Retinal pigment epithelial cell (primary cell): Measurements from ENCODE around the gene SPECC1L.
A peak's percentile ranks its signal among the peaks of the same experiment; 100 is the strongest.

ENCODE experiments used
- DNase-seq: peaks from one replicate; pipeline ENCODE4 v3.0.0-alpha.2; 2010; ENCODE audit warnings: low read depth
- H3K4me3 ChIP-seq: 2 replicates; pipeline ENCODE4 v1.5.1; 2011; ENCODE audit warnings: mild to moderate bottlenecking, low read length, control low read depth, moderate library complexity
- TF ChIP-seq, protein P1 (sequence below): conservative IDR thresholded peaks from 2 replicates; pipeline ENCODE4 v1.5.1; 2011; ENCODE audit warnings: low read depth, low read length, control low read depth, inconsistent platforms

The SPECC1L gene

DNA sequence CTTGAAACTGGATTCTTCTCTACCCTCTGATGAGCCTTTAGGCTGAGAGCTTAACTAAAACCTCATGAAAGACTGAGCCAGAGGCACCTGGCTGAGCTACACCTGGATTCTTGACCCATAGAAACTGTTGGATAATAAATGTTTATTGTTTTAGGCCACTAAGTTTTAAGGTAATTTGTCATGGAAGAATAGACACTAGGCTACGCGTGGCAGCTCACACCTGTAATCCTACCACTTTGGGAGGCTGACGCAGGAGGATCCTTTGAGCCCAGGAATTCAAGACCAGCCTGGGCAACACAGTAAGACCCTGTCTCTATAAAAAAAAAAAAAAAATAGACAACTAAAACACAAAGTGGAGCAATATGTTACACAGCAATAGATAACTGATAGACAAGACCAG lies 195.3 kb downstream of the SPECC1L start:
- H3K4me3 ChIP-seq, result no peak overlapping the region
- no peak for DNase-seq
- TF ChIP-seq, protein P1, sequence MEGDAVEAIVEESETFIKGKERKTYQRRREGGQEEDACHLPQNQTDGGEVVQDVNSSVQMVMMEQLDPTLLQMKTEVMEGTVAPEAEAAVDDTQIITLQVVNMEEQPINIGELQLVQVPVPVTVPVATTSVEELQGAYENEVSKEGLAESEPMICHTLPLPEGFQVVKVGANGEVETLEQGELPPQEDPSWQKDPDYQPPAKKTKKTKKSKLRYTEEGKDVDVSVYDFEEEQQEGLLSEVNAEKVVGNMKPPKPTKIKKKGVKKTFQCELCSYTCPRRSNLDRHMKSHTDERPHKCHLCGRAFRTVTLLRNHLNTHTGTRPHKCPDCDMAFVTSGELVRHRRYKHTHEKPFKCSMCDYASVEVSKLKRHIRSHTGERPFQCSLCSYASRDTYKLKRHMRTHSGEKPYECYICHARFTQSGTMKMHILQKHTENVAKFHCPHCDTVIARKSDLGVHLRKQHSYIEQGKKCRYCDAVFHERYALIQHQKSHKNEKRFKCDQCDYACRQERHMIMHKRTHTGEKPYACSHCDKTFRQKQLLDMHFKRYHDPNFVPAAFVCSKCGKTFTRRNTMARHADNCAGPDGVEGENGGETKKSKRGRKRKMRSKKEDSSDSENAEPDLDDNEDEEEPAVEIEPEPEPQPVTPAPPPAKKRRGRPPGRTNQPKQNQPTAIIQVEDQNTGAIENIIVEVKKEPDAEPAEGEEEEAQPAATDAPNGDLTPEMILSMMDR, result no peak

DNA sequence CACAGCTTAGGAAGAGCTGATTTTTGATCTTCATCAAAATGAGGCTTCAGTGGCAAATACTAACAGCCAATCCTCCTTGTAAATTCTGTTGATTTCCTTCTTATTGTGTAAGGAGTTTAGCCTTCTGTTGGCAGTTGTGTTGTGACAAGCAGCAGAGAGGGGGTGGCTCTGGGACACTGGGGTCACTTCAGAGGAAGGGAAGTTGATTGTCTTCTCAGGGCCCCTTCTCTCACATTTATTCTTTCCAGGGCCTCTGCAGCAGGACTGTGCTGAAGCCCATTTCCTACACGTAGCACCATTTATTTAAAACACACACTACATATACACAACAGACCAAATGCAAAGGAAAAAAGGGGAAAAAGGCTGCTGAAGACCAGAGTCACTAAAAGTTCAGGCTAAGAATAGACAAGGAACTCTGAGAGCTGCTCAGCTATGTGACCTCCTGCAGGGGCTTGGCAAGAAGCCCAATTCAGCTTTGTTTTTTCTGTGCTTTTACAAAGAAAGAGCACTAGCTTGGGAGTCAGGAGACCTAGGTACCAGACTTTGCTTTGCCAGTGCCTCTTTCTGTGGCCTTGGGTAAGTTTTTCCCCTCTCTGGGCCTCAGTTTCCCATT lies 196.2 kb downstream of the SPECC1L start:
- peak; percentile 79 for DNase-seq
- no peak overlapping the region for H3K4me3 ChIP-seq
- TF ChIP-seq, protein P1, result no peak

DNA sequence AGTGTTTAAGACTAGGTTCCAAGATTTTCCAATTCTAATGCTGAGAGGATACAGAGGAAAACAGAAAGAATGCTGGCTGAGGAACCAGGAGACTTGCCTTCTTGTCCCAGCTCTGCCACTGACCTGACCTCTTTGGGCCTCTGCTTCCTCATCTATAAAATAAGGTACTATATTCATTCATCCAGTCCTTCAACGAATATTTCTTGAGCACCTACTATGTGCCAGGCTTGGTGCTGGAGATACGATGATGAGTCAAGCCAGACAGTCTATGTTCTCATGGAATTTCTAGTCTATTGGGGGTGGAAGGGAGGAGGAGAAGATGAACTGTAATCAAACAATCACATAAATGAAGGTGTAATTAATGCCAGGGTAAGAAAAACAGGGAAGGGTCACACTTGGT lies 196.7 kb downstream of the SPECC1L start:
- no peak overlapping the region for H3K4me3 ChIP-seq
- TF ChIP-seq, protein P1, result no peak
- DNase-seq, result no peak
